ENCODE data around the gene MMP17.
A peak's percentile ranks its signal among the peaks of the same experiment; 100 is the strongest.

MMP17 gene

DNA sequence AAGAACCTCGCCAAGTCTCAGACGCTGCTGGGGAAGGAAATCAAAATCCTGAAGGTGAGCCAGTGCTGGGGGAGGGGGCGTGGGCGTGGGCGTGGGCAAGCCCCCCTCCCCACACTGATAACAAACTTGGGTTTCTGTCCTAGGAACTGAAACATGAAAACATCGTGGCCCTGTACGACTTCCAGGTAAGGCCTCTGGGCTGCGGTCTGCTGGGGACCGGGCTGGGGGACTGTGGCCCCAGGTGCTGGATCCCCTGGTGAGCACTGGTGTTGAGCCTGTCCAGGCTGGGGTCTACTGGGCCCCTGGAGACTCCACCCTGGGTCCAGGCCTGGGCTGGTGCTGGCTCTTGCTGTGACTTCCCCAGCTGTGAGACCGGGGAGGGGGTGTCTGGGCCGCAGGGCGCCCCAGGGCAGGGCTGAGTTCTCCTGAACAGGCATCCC lies 67.5 kb downstream of the MMP17 start:
- no peak for DNase-seq (ENCODE audit: low read depth)

DNA sequence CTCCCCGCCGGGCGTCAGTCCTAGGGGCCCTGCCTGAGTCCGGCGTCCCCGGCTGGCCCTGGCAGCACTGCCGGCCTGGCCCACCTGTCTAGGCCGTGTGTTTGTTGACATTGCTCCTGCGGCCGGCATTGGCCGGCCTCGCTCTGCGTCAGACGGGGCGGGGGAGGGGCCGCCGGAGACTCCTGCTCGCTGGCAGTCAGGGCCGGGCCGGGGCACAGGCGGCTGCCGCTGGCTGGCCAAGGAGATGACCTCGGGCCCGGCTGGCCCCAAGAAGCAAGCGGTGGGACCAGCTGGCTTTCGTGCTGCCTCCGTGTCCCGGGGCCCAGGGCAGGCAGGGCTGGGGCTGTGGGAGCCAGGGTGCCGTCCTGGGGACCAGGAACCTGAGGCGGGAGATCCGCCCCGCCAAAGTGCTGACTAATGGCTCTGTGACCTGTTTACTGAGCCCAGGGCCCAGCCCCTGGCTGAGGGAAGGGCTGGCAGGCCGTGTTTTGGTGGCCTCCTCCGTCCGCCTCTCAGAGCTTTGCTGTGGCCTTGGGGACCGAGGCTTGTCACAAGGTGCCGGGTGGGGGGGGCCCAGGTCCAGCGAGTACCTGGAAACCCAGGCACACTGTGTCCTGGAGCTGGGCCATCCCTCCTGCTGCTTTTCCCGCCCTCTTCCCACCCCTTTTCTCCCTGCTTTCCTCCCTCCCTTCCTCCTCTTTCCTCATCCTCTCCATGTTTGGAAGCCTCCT lies 68.1 kb downstream of the MMP17 start:
- DNase-seq (ENCODE audit: low read depth), result peak; percentile 36

DNA sequence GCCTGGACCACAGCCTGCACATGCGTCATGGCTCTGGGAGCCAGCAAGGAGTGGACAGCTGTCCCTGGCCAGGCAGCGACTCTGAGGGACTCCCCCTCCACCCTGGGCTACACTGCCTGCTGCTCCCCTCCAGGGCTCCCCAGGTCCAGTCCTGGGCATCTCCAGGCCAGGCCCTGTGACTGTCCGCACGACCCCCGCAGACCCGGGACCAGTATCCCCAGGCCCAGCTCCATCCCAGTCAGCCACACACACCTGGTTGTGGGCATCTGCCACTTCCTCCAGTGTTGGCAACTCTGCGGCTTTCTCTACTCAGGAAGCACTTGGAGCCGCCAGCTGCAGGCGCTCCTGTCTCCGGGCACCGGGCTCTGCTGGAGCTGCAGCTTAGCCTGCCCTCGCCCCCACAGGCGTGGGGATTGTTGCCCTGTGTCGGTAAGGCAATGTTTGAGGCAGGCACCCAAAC lies 68.6 kb downstream of the MMP17 start:
- no peak for DNase-seq (ENCODE audit: low read depth)

DNA sequence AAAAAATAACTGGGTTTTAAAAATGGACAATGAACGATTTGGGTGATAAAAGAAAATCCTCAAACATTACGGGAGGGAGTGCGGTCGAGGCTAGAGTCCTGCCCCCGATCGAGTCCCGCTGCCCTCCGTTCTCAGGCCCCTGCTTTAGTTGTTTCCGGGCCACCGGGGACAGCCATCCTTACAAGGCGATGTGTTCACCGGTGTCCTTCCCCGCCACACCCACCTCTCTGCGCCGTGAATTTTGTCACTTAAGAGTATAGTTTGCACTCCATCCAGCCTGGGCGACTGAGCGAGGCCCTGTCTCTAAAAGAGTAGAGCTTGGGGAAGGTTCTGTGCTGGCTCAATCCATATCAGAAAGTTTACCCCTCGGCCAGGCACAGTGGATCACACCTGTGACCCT lies 69.1 kb downstream of the MMP17 start:
- no peak for DNase-seq (ENCODE audit: low read depth)

DNA sequence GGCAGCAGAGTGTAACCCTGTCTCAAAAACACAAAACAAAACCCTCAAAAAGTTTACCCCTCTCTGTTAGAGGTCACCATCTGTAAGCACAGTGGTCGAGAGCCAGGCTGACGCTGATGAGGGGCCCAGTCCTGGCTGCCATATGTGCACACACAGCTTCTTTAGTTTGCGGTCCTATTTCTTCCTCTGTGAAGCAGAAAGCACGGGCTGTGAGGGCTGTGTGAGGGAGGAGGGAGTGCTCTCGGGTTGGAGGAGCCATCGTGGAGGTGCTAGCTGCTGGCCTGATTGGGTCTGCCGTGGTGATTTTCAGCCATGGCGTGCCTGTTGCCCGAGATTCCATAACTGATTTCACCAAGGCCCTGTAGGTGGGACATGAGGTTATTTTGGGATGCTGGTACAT lies 69.7 kb downstream of the MMP17 start:
- no peak for DNase-seq (ENCODE audit: low read depth)

DNA sequence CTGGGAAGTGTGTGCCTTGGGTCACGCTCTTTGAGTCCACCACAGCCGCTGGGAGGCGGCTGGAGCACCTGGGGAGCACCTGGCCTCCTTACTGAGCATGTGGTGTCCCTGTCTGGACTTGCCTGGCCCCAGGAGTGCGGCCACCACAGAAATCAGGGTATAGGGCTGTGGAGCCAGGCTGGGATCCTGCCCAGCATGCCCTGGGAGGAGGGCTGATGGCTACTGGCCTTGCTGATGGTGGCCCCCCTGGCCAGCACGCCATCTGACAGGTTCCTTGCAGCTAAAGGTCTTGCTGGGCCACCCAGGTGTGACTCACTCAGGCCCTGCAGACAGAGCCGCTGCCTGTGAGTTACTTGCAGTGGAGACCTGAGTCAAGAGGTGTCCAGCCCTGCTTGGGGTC lies 72.2 kb downstream of the MMP17 start:
- DNase-seq (ENCODE audit: low read depth), result no peak

Data from non-pigmented ciliary epithelial cell (primary cell).